Gastrocnemius medialis (tissue), 4 donors: ENCODE results near the gene GPR180.

Experiments used
- POLR2A ChIP-seq, 2 donors: fragments of 450-650 bp; IDR thresholded peaks; one replicate each; pipeline ENCODE4 v1.6.1; 2017; ENCODE audit warnings: antibody characterized with exemption in 2 of 2, mild to moderate bottlenecking in 2 of 2, moderate library complexity in 2 of 2
- TF ChIP-seq, protein P1 (sequence below), 5 experiments: fragments of 450-650 bp in 3 of 5; fragments of 200-600 bp in 2 of 5; sonication (generic) in 2 of 5; IDR thresholded peaks in 4 of 5; conservative IDR thresholded peaks in 1 of 5; 1 replicate in 4 of 5; 2 replicates in 1 of 5; pipeline ENCODE4 v1.5.1; 2016 to 2019; ENCODE audit warnings: antibody characterized with exemption in 5 of 5, mild to moderate bottlenecking in 3 of 5, moderate library complexity in 3 of 5

DNA sequence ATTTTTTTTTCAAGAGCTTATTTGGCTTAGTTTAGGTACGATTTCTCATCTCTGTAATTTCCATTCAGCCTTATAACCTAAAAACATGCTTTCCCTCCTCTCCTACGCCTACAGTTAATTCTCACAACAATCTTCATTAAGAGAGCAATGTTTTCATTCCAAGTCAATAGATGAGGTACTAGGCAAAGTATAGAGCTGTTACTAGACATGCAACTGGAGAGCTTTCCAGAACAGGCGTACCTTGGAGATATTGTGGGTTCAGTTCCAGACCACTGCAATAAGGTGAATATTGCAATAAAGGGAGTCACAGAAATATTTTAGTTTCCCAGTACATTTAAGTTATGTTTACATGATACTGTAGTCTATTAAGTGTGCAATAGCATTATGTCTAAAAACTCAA is 40.5 kb upstream of the GPR180 start:
- TF ChIP-seq, protein P1, sequence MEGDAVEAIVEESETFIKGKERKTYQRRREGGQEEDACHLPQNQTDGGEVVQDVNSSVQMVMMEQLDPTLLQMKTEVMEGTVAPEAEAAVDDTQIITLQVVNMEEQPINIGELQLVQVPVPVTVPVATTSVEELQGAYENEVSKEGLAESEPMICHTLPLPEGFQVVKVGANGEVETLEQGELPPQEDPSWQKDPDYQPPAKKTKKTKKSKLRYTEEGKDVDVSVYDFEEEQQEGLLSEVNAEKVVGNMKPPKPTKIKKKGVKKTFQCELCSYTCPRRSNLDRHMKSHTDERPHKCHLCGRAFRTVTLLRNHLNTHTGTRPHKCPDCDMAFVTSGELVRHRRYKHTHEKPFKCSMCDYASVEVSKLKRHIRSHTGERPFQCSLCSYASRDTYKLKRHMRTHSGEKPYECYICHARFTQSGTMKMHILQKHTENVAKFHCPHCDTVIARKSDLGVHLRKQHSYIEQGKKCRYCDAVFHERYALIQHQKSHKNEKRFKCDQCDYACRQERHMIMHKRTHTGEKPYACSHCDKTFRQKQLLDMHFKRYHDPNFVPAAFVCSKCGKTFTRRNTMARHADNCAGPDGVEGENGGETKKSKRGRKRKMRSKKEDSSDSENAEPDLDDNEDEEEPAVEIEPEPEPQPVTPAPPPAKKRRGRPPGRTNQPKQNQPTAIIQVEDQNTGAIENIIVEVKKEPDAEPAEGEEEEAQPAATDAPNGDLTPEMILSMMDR (IDR thresholded peaks at IDR 0.05 in 4 of 5, conservative IDR thresholded peaks at IDR 0.05 in 1 of 5) = no peak
- TF ChIP-seq POLR2A (IDR thresholded peaks at IDR 0.05) = no peak
